Suprapubic skin (tissue), 4 donors: Measurements from ENCODE around the gene GLRX2. TPM values are rescaled to one million over a fixed set of nuclear protein-coding genes. Genes with fewer than 3 reads are reported as not detected.

Experiments used
- DNase-seq, 2 donors: peaks; one replicate each; pipeline ENCODE4 v3.0.0-alpha.2; 2019; ENCODE audit warnings: low spot score in 2 of 2
- H3K27ac ChIP-seq: fragments of 200-600 bp; sonication (generic); one replicate; pipeline ENCODE4 v1.5.1; 2019
- H3K27me3 ChIP-seq: fragments of 200-600 bp; sonication (generic); one replicate; pipeline ENCODE4 v1.5.1; 2019
- H3K36me3 ChIP-seq: fragments of 200-600 bp; sonication (generic); one replicate; pipeline ENCODE4 v1.5.1; 2019
- H3K4me1 ChIP-seq: fragments of 200-600 bp; sonication (generic); one replicate; pipeline ENCODE4 v1.5.1; 2019
- H3K4me3 ChIP-seq: fragments of 200-600 bp; sonication (generic); one replicate; pipeline ENCODE4 v1.5.1; 2019; ENCODE audit warnings: mild to moderate bottlenecking
- H3K9me3 ChIP-seq: fragments of 200-600 bp; sonication (generic); one replicate; pipeline ENCODE4 v1.5.1; 2019
- EP300 ChIP-seq: sonication (generic); formaldehyde crosslinking; IDR thresholded peaks from one replicate; pipeline ENCODE4 v1.6.1; 2017; ENCODE audit warnings: antibody characterized with exemption
- POLR2A ChIP-seq, 2 donors: fragments of 450-650 bp; IDR thresholded peaks; one replicate each; pipeline ENCODE4 v1.6.1; 2017; ENCODE audit warnings: antibody characterized with exemption in 2 of 2, mild to moderate bottlenecking in 2 of 2, moderate library complexity in 2 of 2
- POLR2AphosphoS5 ChIP-seq, 3 donors: sonication (generic); formaldehyde crosslinking; IDR thresholded peaks; one replicate each; pipeline ENCODE4 v1.6.1; 2017; ENCODE audit warnings: antibody characterized with exemption in 3 of 3
- WGBS: methylation state at CpG from one replicate; pipeline ENCODE4 v1.1.5; 2018; 5-methylcytosine and 5-hydroxymethylcytosine counted together
- total RNA-seq, 4 donors: library from RNA; depleted of rRNA; stranded (reverse); fragments of >200 nt; gene quantifications; one replicate each; pipeline ENCODE4 v1.1.0, GENCODE V29; 2016
- TF ChIP-seq, protein P1 (sequence below), 2 donors: fragments of 200-600 bp in 1 of 2; fragments of 450-650 bp in 1 of 2; sonication (generic) in 1 of 2; IDR thresholded peaks; one replicate each; pipeline ENCODE4 v1.5.1; 2016 to 2019; ENCODE audit warnings: antibody characterized with exemption in 2 of 2, mild to moderate bottlenecking in 1 of 2, moderate library complexity in 1 of 2

The GLRX2 gene
- total RNA-seq, 4 donors from 2014 or later: 4.7 to 11.1 (median 5.6) TPM

DNA sequence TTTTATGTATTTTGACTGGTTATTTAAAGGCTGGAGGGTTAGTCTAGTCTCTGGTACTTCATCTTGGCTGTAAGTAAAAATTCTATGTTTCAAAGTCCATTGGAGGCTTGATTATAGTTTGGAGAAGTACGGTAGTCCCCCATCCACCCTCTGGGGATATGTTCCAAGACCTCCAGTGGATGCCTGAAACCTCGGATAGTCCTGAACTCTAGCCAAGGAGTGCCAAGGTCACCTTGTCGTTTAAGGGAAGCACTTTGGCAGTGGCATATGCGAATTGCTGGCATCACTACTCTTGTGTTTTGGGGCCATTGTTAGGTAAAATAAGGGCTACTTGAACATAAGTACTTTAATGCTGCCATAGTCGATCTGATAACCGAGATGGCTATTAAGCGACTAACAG is 35.0 kb upstream of the GLRX2 start:
- Histone ChIP-seq H3K4me1 (no peaks in the 10 kb centered on the region), H3K4me3 (no peak overlapping the region), H3K27ac (no peak overlapping the region), H3K9me3 (no peaks in the 10 kb centered on the region), H3K27me3 (no peaks in the 10 kb centered on the region), H3K36me3 (peaks cover 52% of the 10 kb centered on the region)
- no peak for TF ChIP-seq EP300
- TF ChIP-seq, protein P1, sequence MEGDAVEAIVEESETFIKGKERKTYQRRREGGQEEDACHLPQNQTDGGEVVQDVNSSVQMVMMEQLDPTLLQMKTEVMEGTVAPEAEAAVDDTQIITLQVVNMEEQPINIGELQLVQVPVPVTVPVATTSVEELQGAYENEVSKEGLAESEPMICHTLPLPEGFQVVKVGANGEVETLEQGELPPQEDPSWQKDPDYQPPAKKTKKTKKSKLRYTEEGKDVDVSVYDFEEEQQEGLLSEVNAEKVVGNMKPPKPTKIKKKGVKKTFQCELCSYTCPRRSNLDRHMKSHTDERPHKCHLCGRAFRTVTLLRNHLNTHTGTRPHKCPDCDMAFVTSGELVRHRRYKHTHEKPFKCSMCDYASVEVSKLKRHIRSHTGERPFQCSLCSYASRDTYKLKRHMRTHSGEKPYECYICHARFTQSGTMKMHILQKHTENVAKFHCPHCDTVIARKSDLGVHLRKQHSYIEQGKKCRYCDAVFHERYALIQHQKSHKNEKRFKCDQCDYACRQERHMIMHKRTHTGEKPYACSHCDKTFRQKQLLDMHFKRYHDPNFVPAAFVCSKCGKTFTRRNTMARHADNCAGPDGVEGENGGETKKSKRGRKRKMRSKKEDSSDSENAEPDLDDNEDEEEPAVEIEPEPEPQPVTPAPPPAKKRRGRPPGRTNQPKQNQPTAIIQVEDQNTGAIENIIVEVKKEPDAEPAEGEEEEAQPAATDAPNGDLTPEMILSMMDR (IDR thresholded peaks at IDR 0.05): no peak
- TF ChIP-seq POLR2AphosphoS5 (IDR thresholded peaks at IDR 0.05): no peak
- TF ChIP-seq POLR2A (IDR thresholded peaks at IDR 0.05): no peak
- no peak for DNase-seq
- WGBS: 85% methylated on average over 7 of the region's 7 CpGs

GRCh38 chr1:193131266-193131860 is 26.1 kb upstream of the GLRX2 start:
- WGBS: 96% methylated on average over 2 of the region's 2 CpGs

DNA sequence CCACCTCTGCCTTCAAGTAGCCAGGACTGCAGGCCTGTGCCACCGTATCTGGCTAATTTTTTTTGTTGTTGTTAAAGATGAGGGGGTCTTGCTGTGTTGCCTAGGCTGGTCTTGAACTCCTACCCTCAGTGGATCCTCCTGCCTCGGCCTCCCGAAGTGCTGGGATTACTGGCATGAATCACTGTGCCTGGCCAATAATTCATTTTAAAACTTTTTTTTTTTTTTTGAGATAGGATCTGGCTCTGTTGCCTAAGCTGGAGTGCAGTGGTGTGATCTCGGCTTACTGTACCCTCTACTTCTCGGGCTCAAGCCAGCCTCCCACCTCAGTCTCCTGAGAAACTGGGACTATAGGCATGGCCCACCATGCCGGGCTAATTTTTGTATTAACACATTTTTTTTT is 20.2 kb upstream of the GLRX2 start:
- peaks cover 42% of the 10 kb centered on the region for H3K4me1 ChIP-seq

More at GRCh38 chr1:193131266-193131860, 26.1 kb upstream of the GLRX2 start:
- Histone ChIP-seq H3K4me1 (peaks cover 4% of the 10 kb centered on the region), H3K9me3 (no peaks in the 10 kb centered on the region), H3K27me3 (no peaks in the 10 kb centered on the region), H3K36me3 (peaks cover 41% of the 10 kb centered on the region), H3K27ac (no peak overlapping the region), H3K4me3 (no peak overlapping the region)
- TF ChIP-seq POLR2A (IDR thresholded peaks at IDR 0.05): no peak
- DNase-seq: no peak

GRCh38 chr1:193123751-193124150 is 18.5 kb upstream of the GLRX2 start:
- Histone ChIP-seq H3K4me3 (no peak overlapping the region), H3K27ac (no peak overlapping the region), H3K4me1 (peaks cover 42% of the 10 kb centered on the region), H3K27me3 (no peaks in the 10 kb centered on the region), H3K9me3 (no peaks in the 10 kb centered on the region), H3K36me3 (peaks cover 12% of the 10 kb centered on the region)
- TF ChIP-seq, protein P1 (IDR thresholded peaks at IDR 0.05): no peak
- TF ChIP-seq POLR2AphosphoS5 (IDR thresholded peaks at IDR 0.05) (no peak), POLR2A (IDR thresholded peaks at IDR 0.05) (no peak), EP300 (no peak)
- no peak for DNase-seq

More for the DNA sequence above, 20.2 kb upstream of the GLRX2 start:
- Histone ChIP-seq H3K27me3 (no peaks in the 10 kb centered on the region), H3K9me3 (no peaks in the 10 kb centered on the region), H3K4me3 (no peak overlapping the region), H3K36me3 (peaks cover 15% of the 10 kb centered on the region), H3K27ac (no peak overlapping the region)
- DNase-seq: no peak
- TF ChIP-seq EP300: no peak
- TF ChIP-seq, protein P1 (IDR thresholded peaks at IDR 0.05): no peak
- TF ChIP-seq POLR2AphosphoS5 (IDR thresholded peaks at IDR 0.05): no peak
- WGBS: 93% methylated on average over 6 of the region's 6 CpGs

GRCh38 chr1:193121616-193122593 is 16.7 kb upstream of the GLRX2 start, which contains the start of gene CDC73:
Gene CDC73 (plus strand): TSS chr1:193122031. CDS start chr1:193122201, 170 bp downstream.
- no peaks in the 10 kb centered on the region for H3K27me3 ChIP-seq
- no peaks in the 10 kb centered on the region for H3K9me3 ChIP-seq
- TF ChIP-seq POLR2A (IDR thresholded peaks at IDR 0.05) (peak in 1 of 2 donors; percentile 61), EP300 (no peak), POLR2AphosphoS5 (IDR thresholded peaks at IDR 0.05) (peak in 2 of 3 donors; percentile 95 to 99)
- TF ChIP-seq, protein P1 (IDR thresholded peaks at IDR 0.05): peak; percentile 95 to 98
- peaks cover 7% of the 10 kb centered on the region for H3K36me3 ChIP-seq
- peak; percentile 98 for DNase-seq
- peak within 1 kb of the TSS; percentile 74 for H3K4me3 ChIP-seq
- WGBS: under 1% methylated on average over 46 of the region's 85 CpGs
- peak within 1 kb of the TSS; percentile 93 for H3K27ac ChIP-seq
- peaks cover 38% of the 10 kb centered on the region for H3K4me1 ChIP-seq
